NCI-H1105 (cell line): Measurements from ENCODE around the gene ZNRF2.

ENCODE experiments used
- DNase-seq: peaks from one replicate; lab custom pipeline; 2025; lab: John Stamatoyannopoulos, UW

The ZNRF2 gene

DNA sequence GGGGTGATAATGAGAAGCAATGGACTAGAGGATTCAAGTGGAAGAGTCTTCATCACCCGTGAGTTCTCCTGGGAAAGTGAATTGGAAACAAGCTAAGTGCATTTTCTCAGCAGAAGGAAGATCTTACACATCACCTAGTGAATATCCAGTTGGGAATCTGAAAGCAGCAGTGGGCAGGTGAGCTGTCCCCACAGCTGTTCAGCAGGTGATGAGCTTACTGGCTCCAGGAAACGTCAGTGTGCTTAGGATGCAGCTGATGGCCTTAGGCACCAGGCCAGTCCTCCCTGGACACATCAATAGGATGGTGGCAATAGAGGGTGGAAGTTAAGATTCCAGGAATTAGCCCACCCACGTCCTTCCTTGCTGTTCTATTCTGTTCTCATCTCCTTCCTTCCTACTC lies 127.5 kb downstream of the ZNRF2 start:
- DNase-seq, result no peak

DNA sequence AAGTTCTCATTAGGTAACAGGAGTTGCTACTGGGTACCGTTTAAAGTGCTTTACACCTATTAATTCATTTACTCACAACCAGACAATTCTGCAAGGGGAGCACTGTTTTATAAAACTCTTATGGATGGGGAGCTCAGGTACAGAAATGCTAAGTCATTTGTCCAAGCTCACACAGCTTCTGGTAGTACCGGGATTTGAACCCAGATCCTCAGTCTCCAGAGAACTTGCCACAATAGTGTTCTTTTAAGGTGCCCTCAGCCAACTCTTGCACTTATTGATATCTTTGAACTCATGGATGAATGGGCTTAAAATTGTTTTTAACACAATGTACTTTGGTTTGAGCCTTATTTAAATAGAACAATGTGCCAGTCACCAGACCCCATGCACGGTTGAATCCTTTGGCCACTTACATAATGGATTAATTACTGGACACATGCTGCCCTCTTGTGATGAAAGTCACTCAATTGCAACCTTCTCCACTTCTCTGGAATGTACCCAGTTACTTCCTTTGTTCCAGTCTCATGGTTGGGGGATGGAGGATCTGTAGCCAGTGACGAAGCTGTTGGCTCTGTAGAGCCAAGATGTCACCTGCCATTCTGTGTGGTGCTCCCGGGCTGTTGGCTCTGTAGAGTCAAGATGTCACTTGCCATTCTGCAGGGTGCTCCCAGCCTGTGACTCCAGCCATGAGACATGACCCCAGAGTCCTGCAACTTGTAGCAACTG lies 128.5 kb downstream of the ZNRF2 start:
- DNase-seq, result peak; percentile 7

DNA sequence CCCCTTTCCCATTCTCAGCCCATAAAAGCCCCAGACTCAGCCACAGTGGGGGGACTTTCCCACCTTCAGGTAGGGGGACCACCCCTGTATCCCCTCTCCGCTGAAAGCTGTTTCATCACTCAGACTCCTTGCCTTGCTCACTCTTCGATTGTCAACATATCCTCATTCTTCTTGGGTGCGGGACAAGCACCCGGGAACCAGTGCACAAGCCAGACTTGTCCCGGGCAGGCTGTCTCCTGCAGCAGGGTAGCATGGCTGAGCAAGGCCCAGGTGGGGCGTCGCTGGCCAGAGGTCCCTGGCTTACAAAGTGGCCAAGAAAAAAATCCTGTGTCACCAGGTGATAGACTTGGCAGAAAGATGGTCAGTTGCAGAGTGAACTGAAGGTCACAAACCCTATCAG lies 129.5 kb downstream of the ZNRF2 start:
- no peak for DNase-seq
